HepG2 (cell line): ENCODE data around the gene ELAVL2. TPM values are rescaled to one million over a fixed set of nuclear protein-coding genes. Genes with fewer than 3 reads are reported as not detected.

ENCODE experiments used
- ATAC-seq: fragments of 200-7000 bp; cut with Tn5 transposase; 3 replicates; pipeline ENCODE4 v1.9.1; 2020; ENCODE audit warnings: mild to moderate bottlenecking, moderate library complexity
- BruUV-seq: library from RNA; stranded (reverse); fragments of 400-500 nt; replicated peaks from 2 replicates; lab custom pipeline; 2021; lab: Mats Ljungman, UMichigan
- CTCF ChIA-PET: fragments of 300-600 bp; formaldehyde crosslinking; extraction: SDS; loops from one replicate; lab custom pipeline; 2021; ENCODE audit warnings: low total read pairs, inconsistent platforms, low intra/inter-chr PET ratio; lab: Yijun Ruan, JAX
- POLR2A ChIA-PET: fragments of 350-600 bp; sonication (Branson Sonifier 250); formaldehyde crosslinking; loops from one replicate; lab custom pipeline; 2020; ENCODE audit warnings: antibody characterized with exemption, inconsistent platforms; lab: Yijun Ruan, JAX
- DNase-seq: peaks from one replicate; pipeline ENCODE4 v3.0.0-alpha.2; 2015; ENCODE audit warnings: low spot score
- FAIRE-seq: peaks from 3 replicates; lab custom pipeline; 2011; peaks lifted over from hg19 to GRCh38; lab: Jason Lieb, UNC
- H2AFZ ChIP-seq: one replicate; pipeline ENCODE4 v1.6.1; 2011; ENCODE audit warnings: low read length, inconsistent platforms
- H3K27ac ChIP-seq: fragments of 300-600 bp; 3 replicates; pipeline ENCODE4 v1.8.0; 2011; ENCODE audit warnings: mixed run types, mild to moderate bottlenecking, mixed read lengths, low read length, inconsistent platforms; ENCODE audit not compliant: insufficient read depth; ENCODE audit errors: extremely low read length
- H3K27me3 ChIP-seq, 2 experiments: fragments of 200-600 bp in 1 of 2; 2 replicates in 1 of 2; 3 replicates in 1 of 2; pipeline versions ENCODE4 v1.6.0 to v1.8.0; 2011; ENCODE audit warnings: low read length in 2 of 2, mild to moderate bottlenecking in 2 of 2, moderate library complexity in 2 of 2, inconsistent platforms in 1 of 2; ENCODE audit not compliant: insufficient read depth in 2 of 2, control insufficient read depth in 1 of 2
- H3K36me3 ChIP-seq, 2 experiments: fragments of 200-600 bp in 1 of 2; replicated peaks in 1 of 2; 2 replicates in 1 of 2; 3 replicates in 1 of 2; pipeline versions ENCODE4 v1.5.1 to v1.8.0; 2011; ENCODE audit warnings: low read length in 2 of 2, inconsistent platforms in 1 of 2; ENCODE audit not compliant: insufficient read depth in 2 of 2, control insufficient read depth in 1 of 2
- H3K4me1 ChIP-seq: 2 replicates; pipeline ENCODE4 v1.5.1; 2012; ENCODE audit warnings: low read length, inconsistent platforms; ENCODE audit not compliant: insufficient read depth
- H3K4me2 ChIP-seq: 2 replicates; pipeline ENCODE4 v1.6.0; 2011; ENCODE audit warnings: low read depth, low read length, inconsistent platforms
- H3K4me3 ChIP-seq, 3 experiments: fragments of 200-600 bp in 1 of 3; sonication (generic), shearing (Covaris generic) in 1 of 3; replicated peaks in 1 of 3; 2 replicates each; pipeline ENCODE4 v1.5.1; 2011 to 2016; ENCODE audit warnings: low read length in 3 of 3, inconsistent platforms in 2 of 3, low read depth in 2 of 3, mild to moderate bottlenecking in 2 of 3, control low read depth in 1 of 3, mixed read lengths in 1 of 3; ENCODE audit not compliant: insufficient read depth in 1 of 3
- H3K79me2 ChIP-seq: one replicate; pipeline ENCODE4 v1.6.1; 2011; ENCODE audit warnings: low read length, inconsistent platforms; ENCODE audit not compliant: insufficient read depth
- H3K9ac ChIP-seq: 2 replicates; pipeline ENCODE4 v1.6.0; 2011; ENCODE audit warnings: mild to moderate bottlenecking, low read depth, low read length, inconsistent platforms; ENCODE audit not compliant: insufficient read depth
- H3K9me3 ChIP-seq: 2 replicates; pipeline ENCODE4 v1.5.1; 2012; ENCODE audit warnings: mild to moderate bottlenecking, low read length
- H4K20me1 ChIP-seq: 2 replicates; pipeline ENCODE4 v1.6.0; 2011; ENCODE audit warnings: inconsistent platforms, mild to moderate bottlenecking, low read length, moderate library complexity; ENCODE audit not compliant: insufficient read depth
- GABPB1 ChIP-seq: IDR thresholded peaks from 2 replicates; pipeline ENCODE4 v1.6.1; 2016; ENCODE audit warnings: mild to moderate bottlenecking, missing genetic modification reagents, moderate library complexity, missing compliant biosample characterization
- IKZF4 ChIP-seq: sonication (generic); formaldehyde crosslinking; IDR thresholded peaks from 2 replicates; pipeline ENCODE4 v1.5.1; 2020; ENCODE audit warnings: borderline replicate concordance, mild to moderate bottlenecking, low read depth, missing genetic modification reagents; ENCODE audit errors: not compliant biosample characterization
- TFAP4 ChIP-seq: sonication (generic); IDR thresholded peaks from 2 replicates; pipeline ENCODE4 v1.6.1; 2016; ENCODE audit warnings: low read depth, borderline replicate concordance
- ZFP90 ChIP-seq: sonication (generic); formaldehyde crosslinking; IDR thresholded peaks from 2 replicates; pipeline ENCODE4 v1.8.0; 2022; ENCODE audit warnings: missing genetic modification reagents, mild to moderate bottlenecking, inconsistent platforms, borderline replicate concordance
- ZNF333 ChIP-seq: sonication (generic); formaldehyde crosslinking; IDR thresholded peaks from 2 replicates; pipeline ENCODE4 v1.4.0; 2020; ENCODE audit warnings: mild to moderate bottlenecking, missing genetic modification reagents, borderline replicate concordance
- WGBS: methylation state at CpG from one replicate; pipeline ENCODE4 v1.1.6; 2017; ENCODE audit warnings: low lambda C conversion rate; 5-methylcytosine and 5-hydroxymethylcytosine counted together
- in situ Hi-C: cut with HindIII; loops from 2 replicates; pipeline ENCODE4 v1.10.0; 2017; ENCODE audit warnings: low pct_unique_long_range_greater_than_20kb; ENCODE audit not compliant: extremely low pct_ligation_motif_present
- intact Hi-C: fragments of 100-400 bp; cut with micrococcal nuclease; formaldehyde crosslinking; loops from one replicate; pipeline ENCODE4 v1.10.0; 2022; ENCODE audit not compliant: unreplicated experiment
- polyA plus RNA-seq, 8 experiments: library from polyadenylated mRNA; depleted of rRNA in 3 of 8; stranded (reverse) in 7 of 8; unstranded in 1 of 8; fragments of >200 nt; fragmentation: Illumina TruSeq in 4 of 8; extraction: Trizol in 4 of 8; gene quantifications; 2 replicates each; pipeline versions ENCODE4 v1.2.1 to v1.2.3, GENCODE V29; 2011 to 2016; ENCODE audit warnings: low read depth in 4 of 8, missing spikeins in 1 of 8, mixed read lengths in 1 of 8; ENCODE audit not compliant: insufficient read depth in 1 of 8
- total RNA-seq, 5 experiments: library from RNA; depleted of rRNA; stranded (reverse); fragments of >200 nt; fragmentation: Illumina TruSeq; extraction: Trizol; gene quantifications; 2 replicates each; pipeline ENCODE4 v1.2.3, GENCODE V29; 2016; ENCODE audit warnings: low read depth in 1 of 5
- TF ChIP-seq, protein P1 (sequence below): sonication (generic); formaldehyde crosslinking; IDR thresholded peaks from 2 replicates; pipeline ENCODE4 v1.4.0; 2020; ENCODE audit warnings: missing genetic modification reagents
- TF ChIP-seq, protein P2 (sequence below): sonication (generic); formaldehyde crosslinking; IDR thresholded peaks from 2 replicates; pipeline ENCODE4 v1.4.0; 2020; ENCODE audit warnings: mild to moderate bottlenecking, missing genetic modification reagents

The ELAVL2 gene
- total and polyA plus RNA-seq, 2 of the 13 experiments (the other 11 are each of a cell fraction or from before 2014, with no cell fraction given), result not detected

DNA sequence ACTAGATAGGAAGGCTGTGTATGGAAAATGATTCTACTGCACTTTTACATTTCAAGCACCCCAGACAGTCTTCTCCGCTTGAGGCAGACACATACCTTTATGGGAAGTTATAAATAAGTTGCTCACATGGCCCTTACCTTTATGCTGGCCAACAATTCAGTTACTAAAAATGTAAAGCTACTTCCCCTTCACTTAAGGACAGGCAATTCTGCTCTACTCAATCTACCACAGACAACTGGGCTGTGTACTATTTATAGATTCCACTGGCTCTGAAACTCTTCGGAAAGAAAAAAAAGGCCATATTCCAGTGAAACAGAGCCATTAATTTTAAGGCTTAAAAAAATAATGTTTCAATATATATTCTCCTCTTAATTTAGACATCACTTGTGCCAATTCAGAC, 59.4 kb downstream of the ELAVL2 start:
- H3K9ac ChIP-seq, result no peak overlapping the region
- intact Hi-C loops, result no loop called here
- no peaks in the 10 kb centered on the region for H3K27me3 ChIP-seq
- H4K20me1 ChIP-seq, result no peaks in the 10 kb centered on the region
- WGBS, result 0% methylated on average over 2 of the region's 2 CpGs
- TF ChIP-seq TFAP4 (no peak), IKZF4 (CRISPR knock-in tag) (no peak)
- TF ChIP-seq, protein P1, sequence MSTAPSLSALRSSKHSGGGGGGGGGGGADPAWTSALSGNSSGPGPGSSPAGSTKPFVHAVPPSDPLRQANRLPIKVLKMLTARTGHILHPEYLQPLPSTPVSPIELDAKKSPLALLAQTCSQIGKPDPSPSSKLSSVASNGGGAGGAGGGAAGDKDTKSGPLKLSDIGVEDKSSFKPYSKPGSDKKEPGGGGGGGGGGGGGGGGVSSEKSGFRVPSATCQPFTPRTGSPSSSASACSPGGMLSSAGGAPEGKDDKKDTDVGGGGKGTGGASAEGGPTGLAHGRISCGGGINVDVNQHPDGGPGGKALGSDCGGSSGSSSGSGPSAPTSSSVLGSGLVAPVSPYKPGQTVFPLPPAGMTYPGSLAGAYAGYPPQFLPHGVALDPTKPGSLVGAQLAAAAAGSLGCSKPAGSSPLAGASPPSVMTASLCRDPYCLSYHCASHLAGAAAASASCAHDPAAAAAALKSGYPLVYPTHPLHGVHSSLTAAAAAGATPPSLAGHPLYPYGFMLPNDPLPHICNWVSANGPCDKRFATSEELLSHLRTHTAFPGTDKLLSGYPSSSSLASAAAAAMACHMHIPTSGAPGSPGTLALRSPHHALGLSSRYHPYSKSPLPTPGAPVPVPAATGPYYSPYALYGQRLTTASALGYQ, result no peak
- TF ChIP-seq, all 625 proteins: peak for 0
- CTCF ChIA-PET, result no interaction called here
- Histone ChIP-seq H3K79me2 (no peaks in the 10 kb centered on the region), H3K4me1 (no peaks in the 10 kb centered on the region), H3K4me3 (no peak overlapping the region), H3K9me3 (no peaks in the 10 kb centered on the region), H2AFZ (no peak overlapping the region), H3K27ac (no peak overlapping the region), H3K4me2 (no peak overlapping the region), H3K36me3 (no peaks in the 10 kb centered on the region)
- in situ Hi-C loops, result no loop called here
- BruUV-seq, result no TSS peak
- FAIRE-seq (no peak), ATAC-seq (no peak), DNase-seq (no peak)
- POLR2A ChIA-PET, result no interaction called here

- H2AFZ ChIP-seq, result no peak overlapping the region
- in situ Hi-C loops, result no loop called here
- BruUV-seq, result no TSS peak
- no peaks in the 10 kb centered on the region for H3K36me3 ChIP-seq
- DNase-seq (no peak), FAIRE-seq (no peak), ATAC-seq (no peak)
- H4K20me1 ChIP-seq, result no peaks in the 10 kb centered on the region
- H3K27me3 ChIP-seq, result no peaks in the 10 kb centered on the region
- no peak overlapping the region for H3K4me2 ChIP-seq
- H3K27ac ChIP-seq, result no peak overlapping the region
- H3K9ac ChIP-seq, result no peak overlapping the region
- intact Hi-C loops, result no loop called here
- CTCF ChIA-PET, result no interaction called here
- POLR2A ChIA-PET, result no interaction called here
- 0% methylated on average over 6 of the region's 6 CpGs for WGBS
- no peak overlapping the region for H3K4me3 ChIP-seq
- no peaks in the 10 kb centered on the region for H3K4me1 ChIP-seq
- H3K79me2 ChIP-seq, result no peaks in the 10 kb centered on the region
- no peaks in the 10 kb centered on the region for H3K9me3 ChIP-seq
- no peak for TF ChIP-seq ZNF333 (CRISPR knock-in tag)
- no peak for TF ChIP-seq GABPB1 (CRISPR knock-in tag)
- TF ChIP-seq ZFP90, result no peak
- TF ChIP-seq, protein P2, sequence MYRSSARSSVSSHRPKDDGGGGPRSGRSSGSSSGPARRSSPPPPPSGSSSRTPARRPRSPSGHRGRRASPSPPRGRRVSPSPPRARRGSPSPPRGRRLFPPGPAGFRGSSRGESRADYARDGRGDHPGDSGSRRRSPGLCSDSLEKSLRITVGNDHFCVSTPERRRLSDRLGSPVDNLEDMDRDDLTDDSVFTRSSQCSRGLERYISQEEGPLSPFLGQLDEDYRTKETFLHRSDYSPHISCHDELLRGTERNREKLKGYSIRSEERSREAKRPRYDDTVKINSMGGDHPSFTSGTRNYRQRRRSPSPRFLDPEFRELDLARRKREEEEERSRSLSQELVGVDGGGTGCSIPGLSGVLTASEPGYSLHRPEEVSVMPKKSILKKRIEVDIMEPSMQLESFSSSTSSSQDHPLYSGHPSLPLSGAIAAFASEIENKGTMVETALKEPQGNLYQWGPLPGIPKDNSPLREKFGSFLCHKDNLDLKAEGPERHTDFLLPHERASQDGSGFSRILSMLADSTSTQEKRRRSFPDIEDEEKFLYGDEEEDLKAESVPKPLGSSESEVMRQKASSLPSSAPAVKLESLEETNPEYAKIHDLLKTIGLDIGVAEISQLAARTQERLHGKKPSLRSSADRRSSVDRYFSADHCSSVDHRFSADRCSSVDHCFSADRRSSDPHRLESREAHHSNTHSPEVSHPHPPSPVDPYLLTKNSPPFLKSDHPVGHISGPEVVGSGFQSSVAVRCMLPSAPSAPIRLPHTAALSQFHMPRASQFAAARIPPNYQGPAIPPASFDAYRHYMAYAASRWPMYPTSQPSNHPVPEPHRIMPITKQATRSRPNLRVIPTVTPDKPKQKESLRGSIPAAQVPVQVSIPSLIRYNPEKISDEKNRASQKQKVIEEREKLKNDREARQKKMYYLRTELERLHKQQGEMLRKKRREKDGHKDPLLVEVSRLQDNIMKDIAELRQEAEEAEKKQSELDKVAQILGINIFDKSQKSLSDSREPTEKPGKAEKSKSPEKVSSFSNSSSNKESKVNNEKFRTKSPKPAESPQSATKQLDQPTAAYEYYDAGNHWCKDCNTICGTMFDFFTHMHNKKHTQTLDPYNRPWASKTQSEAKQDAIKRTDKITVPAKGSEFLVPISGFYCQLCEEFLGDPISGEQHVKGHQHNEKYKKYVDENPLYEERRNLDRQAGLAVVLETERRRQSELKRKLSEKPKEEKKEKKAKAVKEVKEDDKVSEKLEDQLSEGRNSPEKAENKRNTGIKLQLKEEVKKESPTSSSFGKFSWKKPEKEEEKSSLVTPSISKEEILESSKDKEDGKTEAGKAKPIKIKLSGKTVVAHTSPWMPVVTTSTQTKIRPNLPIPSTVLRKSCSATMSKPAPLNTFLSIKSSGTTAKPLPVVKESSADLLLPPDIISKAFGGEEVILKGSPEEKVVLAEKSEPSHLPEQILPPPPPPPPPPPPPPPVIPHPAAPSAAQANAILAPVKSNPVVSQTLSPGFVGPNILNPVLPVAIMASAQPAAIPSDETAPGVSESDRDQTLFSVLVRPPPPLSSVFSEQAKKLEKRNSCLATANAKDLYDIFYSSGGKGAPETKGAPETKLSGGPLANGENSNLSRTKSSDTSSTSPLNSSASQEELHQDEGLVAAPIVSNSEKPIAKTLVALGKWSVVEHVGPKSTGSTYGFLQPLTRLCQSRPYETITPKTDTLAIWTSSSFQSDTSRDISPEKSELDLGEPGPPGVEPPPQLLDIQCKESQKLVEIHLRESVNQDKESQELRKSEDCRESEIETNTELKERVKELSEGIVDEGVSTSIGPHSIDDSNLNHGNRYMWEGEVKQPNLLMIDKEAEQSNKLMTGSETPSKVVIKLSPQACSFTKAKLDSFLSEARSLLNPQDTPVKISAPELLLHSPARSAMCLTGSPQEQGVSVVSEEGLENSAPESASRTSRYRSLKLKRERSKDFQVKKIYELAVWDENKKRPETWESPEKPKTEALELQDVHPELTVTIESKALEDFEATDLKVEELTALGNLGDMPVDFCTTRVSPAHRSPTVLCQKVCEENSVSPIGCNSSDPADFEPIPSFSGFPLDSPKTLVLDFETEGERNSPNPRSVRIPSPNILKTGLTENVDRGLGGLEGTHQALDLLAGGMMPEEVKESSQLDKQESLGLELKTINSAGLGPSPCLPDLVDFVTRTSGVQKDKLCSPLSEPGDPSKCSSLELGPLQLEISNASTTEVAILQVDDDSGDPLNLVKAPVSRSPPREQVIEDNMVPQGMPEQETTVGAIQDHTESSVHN (CRISPR knock-in tag), result no peak
These were observed 60.5 kb downstream of the ELAVL2 start for GRCh38 chr9:23765561-23765960.
